Measurements from ENCODE around the gene CADM2. TPM values are rescaled to one million over a fixed set of nuclear protein-coding genes. Genes with fewer than 3 reads are reported as not detected.

CADM2 gene
- total and polyA plus RNA-seq, 2 donors (not counting 3 experiments of a cell fraction or from before 2014, with no cell fraction given) = not detected

- Histone ChIP-seq H4K20me1 (replicated peaks; ENCODE audit: control insufficient read depth, extremely low read depth, insufficient read depth, low read length) (no peaks in the 10 kb centered on the region), H3K27me3 (ENCODE audit: control insufficient read depth in 2 of 2, insufficient read depth in 2 of 2, low read length in 2 of 2) (no peaks in the 10 kb centered on the region), H3K79me2 (ENCODE audit: control insufficient read depth, insufficient read depth, low read length) (no peaks in the 10 kb centered on the region), H2AFZ (ENCODE audit: low read depth, low read length) (no peak overlapping the region), H3K36me3 (ENCODE audit: control insufficient read depth in 2 of 2, extremely low read depth in 1 of 2, insufficient read depth in 2 of 2, low read length in 2 of 2) (no peaks in the 10 kb centered on the region), H3K4me3 (replicated peaks in 1 of 3; ENCODE audit: insufficient read depth in 1 of 3, low read depth in 1 of 3, low read length in 3 of 3) (no peak overlapping the region), H3K4me2 (ENCODE audit: insufficient read depth, low read length) (no peak overlapping the region), H3K27ac (ENCODE audit: insufficient read depth, low read depth, low read length) (no peak overlapping the region), H3K9me3 (replicated peaks; ENCODE audit: control insufficient read depth, insufficient read depth, low read length) (no peaks in the 10 kb centered on the region), H3K4me1 (ENCODE audit: control insufficient read depth, extremely low read depth, insufficient read depth, low read length) (no peaks in the 10 kb centered on the region), H3K9ac (replicated peaks; ENCODE audit: extremely low read depth, insufficient read depth, low read length) (no peak overlapping the region), H3K9me1 (replicated peaks; ENCODE audit: control insufficient read depth, extremely low read depth, insufficient read depth, low read length) (no peaks in the 10 kb centered on the region)
- dilution Hi-C loops (cut with MboI; ENCODE audit: extremely low pct_ligation_motif_present, low sequenced_read_pairs) = no loop called here
- FAIRE-seq = no peak
- intact Hi-C loops (cut with micrococcal nuclease) = no loop called here
- TF ChIP-seq POLR2AphosphoS5 (IDR thresholded peaks at IDR 0.05; ENCODE audit: insufficient read depth, low read depth, low read length) = no peak
- POLR2A ChIA-PET = no interaction called here
- CTCF ChIA-PET = no interaction called here
- DNase-seq (ENCODE audit: low read depth, low spot score) = no peak
- no TSS peak for BruUV-seq (replicated peaks)
These were observed 539.4 kb downstream of the CADM2 start for GRCh38 chr3:85498177-85498576.

- CTCF ChIA-PET = no interaction called here
- dilution Hi-C loops (cut with MboI; ENCODE audit: extremely low pct_ligation_motif_present, low sequenced_read_pairs) (no loop called here), intact Hi-C loops (cut with micrococcal nuclease) (no loop called here)
- Histone ChIP-seq H3K27ac (ENCODE audit: insufficient read depth, low read depth, low read length) (no peak overlapping the region), H3K4me1 (ENCODE audit: control insufficient read depth, extremely low read depth, insufficient read depth, low read length) (no peaks in the 10 kb centered on the region), H3K27me3 (ENCODE audit: control insufficient read depth in 2 of 2, insufficient read depth in 2 of 2, low read length in 2 of 2) (no peaks in the 10 kb centered on the region), H3K9ac (replicated peaks; ENCODE audit: extremely low read depth, insufficient read depth, low read length) (no peak overlapping the region), H4K20me1 (replicated peaks; ENCODE audit: control insufficient read depth, extremely low read depth, insufficient read depth, low read length) (no peaks in the 10 kb centered on the region), H3K4me3 (replicated peaks in 1 of 3; ENCODE audit: insufficient read depth in 1 of 3, low read depth in 1 of 3, low read length in 3 of 3) (no peak overlapping the region), H3K9me1 (replicated peaks; ENCODE audit: control insufficient read depth, extremely low read depth, insufficient read depth, low read length) (no peaks in the 10 kb centered on the region), H3K9me3 (replicated peaks; ENCODE audit: control insufficient read depth, insufficient read depth, low read length) (no peaks in the 10 kb centered on the region), H3K79me2 (ENCODE audit: control insufficient read depth, insufficient read depth, low read length) (no peaks in the 10 kb centered on the region), H3K4me2 (ENCODE audit: insufficient read depth, low read length) (no peak overlapping the region), H2AFZ (ENCODE audit: low read depth, low read length) (no peak overlapping the region), H3K36me3 (ENCODE audit: control insufficient read depth in 2 of 2, extremely low read depth in 1 of 2, insufficient read depth in 2 of 2, low read length in 2 of 2) (no peaks in the 10 kb centered on the region)
- DNase-seq (ENCODE audit: low read depth, low spot score) (no peak), FAIRE-seq (no peak)
- TF ChIP-seq CTCF (IDR thresholded peaks at IDR 0.05; ENCODE audit: extremely low read depth in 1 of 2, insufficient read depth in 1 of 2, low read depth in 1 of 2, low read length in 2 of 2) (no peak), FOS (IDR thresholded peaks at IDR 0.05; ENCODE audit: borderline replicate concordance, insufficient read depth, low read length) (no peak), JUN (IDR thresholded peaks at IDR 0.05; ENCODE audit: borderline replicate concordance, insufficient read depth, insufficient read length, low read depth) (no peak), MYC (IDR thresholded peaks at IDR 0.05; ENCODE audit: low read depth, low read length) (no peak), POLR2A (IDR thresholded peaks at IDR 0.05; ENCODE audit: low read depth, low read length) (no peak), EZH2 (IDR thresholded peaks at IDR 0.05; ENCODE audit: borderline replicate concordance, low read depth, low read length, severe bottlenecking) (no peak), MAX (IDR thresholded peaks at IDR 0.05; ENCODE audit: insufficient read depth, insufficient read length) (no peak), POLR2AphosphoS5 (IDR thresholded peaks at IDR 0.05; ENCODE audit: insufficient read depth, low read depth, low read length) (no peak), GATA2 (IDR thresholded peaks at IDR 0.05; ENCODE audit: insufficient read depth, insufficient read length, low read depth, low read length) (no peak)
- BruUV-seq (replicated peaks) = no TSS peak
- POLR2A ChIA-PET = no interaction called here
These were observed 543.5 kb downstream of the CADM2 start for GRCh38 chr3:85502148-85502875.
